IMR-90 (cell line): ENCODE results near the gene COL9A2. TPM values are rescaled to one million over a fixed set of nuclear protein-coding genes. Genes with fewer than 3 reads are reported as not detected.

Experiments
- ATAC-seq: fragments of 200-7000 bp; cut with Tn5 transposase; 2 replicates; pipeline ENCODE4 v1.9.1; 2020; ENCODE audit warnings: low read depth, mild to moderate bottlenecking, moderate library complexity
- BruUV-seq: library from RNA; stranded (reverse); fragments of 400-500 nt; replicated peaks from 2 replicates; lab custom pipeline; 2021; lab: Mats Ljungman, UMichigan
- CTCF ChIA-PET: fragments of 300-600 bp; formaldehyde crosslinking; extraction: SDS; loops from one replicate; lab custom pipeline; 2021; ENCODE audit warnings: antibody characterized with exemption; lab: Yijun Ruan, JAX
- POLR2A ChIA-PET: fragments of 300-600 bp; sonication (Branson Sonifier 250); formaldehyde crosslinking; loops from one replicate; lab custom pipeline; 2022; ENCODE audit warnings: antibody characterized with exemption; ENCODE audit not compliant: unreplicated experiment; lab: Charles Lee
- DNase-seq: peaks from one replicate; pipeline ENCODE4 v3.0.0; 2013
- H2AFZ ChIP-seq: replicated peaks from 2 replicates; pipeline ENCODE3; 2013; ENCODE audit warnings: low read length, mild to moderate bottlenecking; ENCODE audit not compliant: poor library complexity
- H2AK5ac ChIP-seq: 2 replicates; pipeline ENCODE4 v1.6.1; 2013; ENCODE audit warnings: low read depth, low read length, inconsistent platforms
- H2AK9ac ChIP-seq: replicated peaks from 2 replicates; pipeline ENCODE3; 2013; ENCODE audit warnings: mild to moderate bottlenecking, low read depth, low read length, moderate library complexity; ENCODE audit not compliant: poor library complexity
- H2BK120ac ChIP-seq: 2 replicates; pipeline ENCODE4 v1.6.1; 2013; ENCODE audit warnings: low read depth, low read length, inconsistent platforms
- H2BK15ac ChIP-seq: 3 replicates; pipeline ENCODE4 v1.6.1; 2013; ENCODE audit warnings: low read depth, low read length, inconsistent platforms
- H2BK20ac ChIP-seq: 2 replicates; pipeline ENCODE4 v1.6.1; 2013; ENCODE audit warnings: low read depth, mild to moderate bottlenecking, inconsistent platforms, low read length, moderate library complexity
- H2BK5ac ChIP-seq: 2 replicates; pipeline ENCODE4 v1.6.1; 2013; ENCODE audit warnings: mild to moderate bottlenecking, low read depth, low read length, inconsistent platforms; ENCODE audit not compliant: poor library complexity, severe bottlenecking
- H3K14ac ChIP-seq: replicated peaks from 2 replicates; pipeline ENCODE4 v1.6.1; 2013; ENCODE audit warnings: low read depth, low read length, inconsistent platforms
- H3K18ac ChIP-seq: 2 replicates; pipeline ENCODE4 v1.6.1; 2013; ENCODE audit warnings: low read depth, low read length, control low read depth
- H3K23ac ChIP-seq: 2 replicates; pipeline ENCODE4 v1.6.1; 2013; ENCODE audit warnings: low read depth, low read length, inconsistent platforms
- H3K27ac ChIP-seq: 2 replicates; pipeline ENCODE4 v1.5.1; 2013; ENCODE audit warnings: mild to moderate bottlenecking, control low read depth, low read length; ENCODE audit not compliant: insufficient read depth
- H3K27me3 ChIP-seq: 2 replicates; pipeline ENCODE4 v1.6.1; 2013; ENCODE audit warnings: low read length; ENCODE audit not compliant: control insufficient read depth, insufficient read depth
- H3K36me3 ChIP-seq: 2 replicates; pipeline ENCODE4 v1.6.1; 2013; ENCODE audit warnings: low read length, mixed read lengths; ENCODE audit not compliant: control insufficient read depth, insufficient read depth
- H3K4ac ChIP-seq: 2 replicates; pipeline ENCODE4 v1.6.1; 2013; ENCODE audit warnings: low read depth, low read length, inconsistent platforms
- H3K4me1 ChIP-seq: 2 replicates; pipeline ENCODE4 v1.6.1; 2013; ENCODE audit warnings: low read length, mixed read lengths; ENCODE audit not compliant: control insufficient read depth, insufficient read depth
- H3K4me2 ChIP-seq: 2 replicates; pipeline ENCODE4 v1.6.1; 2013; ENCODE audit warnings: low read depth, mild to moderate bottlenecking, control low read depth, low read length, moderate library complexity
- H3K4me3 ChIP-seq: 2 replicates; pipeline ENCODE4 v1.5.1; 2013; ENCODE audit warnings: low read depth, mild to moderate bottlenecking, control low read depth, low read length, moderate library complexity; ENCODE audit not compliant: insufficient read depth
- H3K56ac ChIP-seq: 2 replicates; pipeline ENCODE4 v1.6.1; 2013; ENCODE audit warnings: low read length, inconsistent platforms; ENCODE audit not compliant: insufficient read depth; ENCODE audit errors: extremely low read depth
- H3K79me1 ChIP-seq, 2 experiments: 2 replicates each; pipeline ENCODE4 v1.6.1; 2013; ENCODE audit warnings: low read length in 2 of 2, inconsistent platforms in 1 of 2, low read depth in 1 of 2
- H3K9ac ChIP-seq: 2 replicates; pipeline ENCODE4 v1.6.1; 2013; ENCODE audit warnings: low read depth, low read length, control low read depth
- H3K9me1 ChIP-seq: 2 replicates; pipeline ENCODE4 v1.6.1; 2013; ENCODE audit warnings: low read length, inconsistent platforms; ENCODE audit not compliant: insufficient read depth
- H3K9me3 ChIP-seq: 2 replicates; pipeline ENCODE4 v1.6.1; 2013; ENCODE audit warnings: low read length; ENCODE audit not compliant: control insufficient read depth, insufficient read depth
- H4K20me1 ChIP-seq: 2 replicates; pipeline ENCODE4 v1.6.1; 2013; ENCODE audit warnings: low read length, inconsistent platforms; ENCODE audit not compliant: insufficient read depth
- H4K5ac ChIP-seq: 2 replicates; pipeline ENCODE4 v1.6.1; 2013; ENCODE audit warnings: mild to moderate bottlenecking, low read depth, low read length, control low read depth
- H4K8ac ChIP-seq, 2 experiments: 2 replicates each; pipeline ENCODE4 v1.6.1; 2013; ENCODE audit warnings: low read depth in 2 of 2, low read length in 2 of 2, control low read depth in 1 of 2, inconsistent platforms in 1 of 2
- H4K91ac ChIP-seq: 2 replicates; pipeline ENCODE4 v1.6.1; 2013; ENCODE audit warnings: low read depth, low read length, inconsistent platforms; ENCODE audit not compliant: insufficient read depth
- BHLHE40 ChIP-seq: fragments of 150-350 bp; IDR thresholded peaks from 2 replicates; pipeline ENCODE4 v1.6.1; 2016; ENCODE audit warnings: mild to moderate bottlenecking, low read depth, low read length
- CEBPB ChIP-seq: IDR thresholded peaks from 2 replicates; pipeline ENCODE4 v1.6.1; 2012; ENCODE audit warnings: low read depth, low read length, improper control_type of control experiment
- CHD1 ChIP-seq: IDR thresholded peaks from 2 replicates; pipeline ENCODE4 v1.6.1; 2012; ENCODE audit warnings: low read depth, low read length, improper control_type of control experiment
- FOS ChIP-seq: fragments of 150-350 bp; IDR thresholded peaks from 2 replicates; pipeline ENCODE4 v1.6.1; 2016; ENCODE audit warnings: low read depth, low read length
- MAFK ChIP-seq: IDR thresholded peaks from 2 replicates; pipeline ENCODE4 v1.6.1; 2012; ENCODE audit warnings: low read depth, low read length, improper control_type of control experiment
- MAZ ChIP-seq: IDR thresholded peaks from 2 replicates; pipeline ENCODE4 v1.6.1; 2012; ENCODE audit warnings: low read depth, mild to moderate bottlenecking, low read length, improper control_type of control experiment, moderate library complexity, borderline replicate concordance
- MXI1 ChIP-seq: IDR thresholded peaks from 2 replicates; pipeline ENCODE4 v1.6.1; 2012; ENCODE audit warnings: low read depth, mild to moderate bottlenecking, low read length, moderate library complexity, borderline replicate concordance
- NFE2L2 ChIP-seq: fragments of 150-350 bp; IDR thresholded peaks from 2 replicates; pipeline ENCODE4 v1.6.1; 2016; ENCODE audit warnings: low read depth, mild to moderate bottlenecking, low read length
- POLR2A ChIP-seq: IDR thresholded peaks from 2 replicates; pipeline ENCODE4 v1.6.1; 2012; ENCODE audit warnings: mild to moderate bottlenecking, low read depth, low read length
- RAD21 ChIP-seq: IDR thresholded peaks from 2 replicates; pipeline ENCODE4 v1.6.1; 2012; ENCODE audit warnings: low read length, improper control_type of control experiment
- RCOR1 ChIP-seq: IDR thresholded peaks from 2 replicates; pipeline ENCODE4 v1.6.1; 2012; ENCODE audit warnings: mild to moderate bottlenecking, low read length, improper control_type of control experiment; ENCODE audit not compliant: insufficient replicate concordance
- RFX5 ChIP-seq: IDR thresholded peaks from 2 replicates; pipeline ENCODE4 v1.8.0; 2012; ENCODE audit warnings: low read depth, mild to moderate bottlenecking, low read length, moderate library complexity
- SMC3 ChIP-seq: fragments of 150-350 bp; IDR thresholded peaks from 2 replicates; pipeline ENCODE4 v1.6.1; 2016; ENCODE audit warnings: low read depth, mild to moderate bottlenecking, antibody characterized with exemption, low read length, moderate library complexity
- WGBS, 2 experiments: methylation state at CpG; one replicate each; pipeline versions ENCODE4 v1.1.5 to v1.1.7; 2013; ENCODE audit warnings: missing lambda C conversion rate in 2 of 2; ENCODE audit not compliant: insufficient read length in 1 of 2; ENCODE audit errors: extremely low coverage in 2 of 2; 5-methylcytosine and 5-hydroxymethylcytosine counted together
- dilution Hi-C: fragments of 300-500 bp; cut with HindIII; formaldehyde crosslinking; loops from one replicate; pipeline ENCODE4 v1.14.3; 2018; ENCODE audit warnings: low sequenced_read_pairs; ENCODE audit not compliant: unreplicated experiment
- in situ Hi-C: fragments of 300-500 bp; cut with MboI; formaldehyde crosslinking; loops from 3 replicates; pipeline ENCODE4 v1.14.3; 2019; ENCODE audit warnings: low sequenced_read_pairs, inconsistent platforms, mixed read lengths
- intact Hi-C: fragments of 100-400 bp; cut with micrococcal nuclease; formaldehyde crosslinking; loops from 2 replicates; pipeline ENCODE4 v1.10.0; 2022
- polyA plus RNA-seq, 3 experiments: library from polyadenylated mRNA; depleted of rRNA; stranded (reverse); fragments of >200 nt; gene quantifications; 2 replicates each; pipeline ENCODE4 v1.2.3, GENCODE V29; 2012; ENCODE audit warnings: low replicate concordance in 1 of 3
- total RNA-seq: library from RNA; depleted of rRNA; stranded (reverse); fragments of >200 nt; gene quantifications from 2 replicates; pipeline ENCODE4 v1.2.3, GENCODE V29; 2012
- TF ChIP-seq, protein P1 (sequence below): conservative IDR thresholded peaks from 2 replicates; pipeline ENCODE4 v1.5.1; 2012; ENCODE audit warnings: mild to moderate bottlenecking, low read depth, low read length, improper control_type of control experiment
- TF ChIP-seq, protein P2 (sequence below): fragments of 150-350 bp; IDR thresholded peaks from 2 replicates; pipeline ENCODE4 v1.6.1; 2016; ENCODE audit warnings: low read depth, mild to moderate bottlenecking, low read length, moderate library complexity, borderline replicate concordance
- TF ChIP-seq, protein P3 (sequence below): fragments of 150-350 bp; IDR thresholded peaks from 2 replicates; pipeline ENCODE4 v1.6.1; 2017; ENCODE audit warnings: mild to moderate bottlenecking, antibody characterized with exemption, low read length, low read depth

The COL9A2 gene
- total and polyA plus RNA-seq, 2 of the 4 experiments (the other 2 are of a cell fraction): 0.90 to 1.6 TPM

DNA sequence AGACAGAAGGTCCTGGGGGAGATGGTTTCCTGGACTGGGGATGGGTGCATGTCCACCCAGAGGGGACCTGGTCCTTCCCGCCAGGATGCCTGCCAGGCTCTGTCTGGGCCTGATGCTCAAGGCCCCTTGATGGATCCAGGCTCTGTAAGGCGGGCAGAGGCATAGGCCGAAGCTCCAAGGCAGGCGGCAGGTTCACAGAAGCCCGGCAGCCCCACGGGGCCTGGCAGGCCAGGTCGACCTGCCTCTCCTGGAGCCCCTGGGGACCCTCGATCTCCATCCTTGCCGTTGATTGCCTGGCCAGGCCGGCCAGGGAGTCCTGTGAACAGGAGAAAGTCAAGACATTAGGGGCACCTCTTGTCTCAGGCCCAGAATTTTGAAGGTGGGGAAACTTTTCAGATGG lies 16.0 kb downstream of the COL9A2 start:
- no peaks in the 10 kb centered on the region for H3K4me1 ChIP-seq
- no peak overlapping the region for H3K56ac ChIP-seq
- H4K5ac ChIP-seq: no peak overlapping the region
- no peaks in the 10 kb centered on the region for H4K20me1 ChIP-seq
- H2BK20ac ChIP-seq: no peak overlapping the region
- H3K9me3 ChIP-seq: no peaks in the 10 kb centered on the region
- no peaks in the 10 kb centered on the region for H3K36me3 ChIP-seq
- ATAC-seq (no peak), DNase-seq (no peak)
- no peak overlapping the region for H2AFZ ChIP-seq
- H2AK5ac ChIP-seq: no peak overlapping the region
- no TSS peak for BruUV-seq
- H3K79me1 ChIP-seq: no peaks in the 10 kb centered on the region
- no peaks in the 10 kb centered on the region; the same call in 1 of the 2 replicates for H3K27me3 ChIP-seq
- no peak overlapping the region for H3K4ac ChIP-seq
- intact Hi-C loops (no loop called here), dilution Hi-C loops (no loop called here), in situ Hi-C loops (no loop called here)
- TF ChIP-seq CHD1 (no peak), RCOR1 (no peak), SMC3 (no peak), RFX5 (no peak), POLR2A (no peak), MAFK (no peak), FOS (no peak), MAZ (no peak), NFE2L2 (no peak), RAD21 (no peak), MXI1 (no peak), CEBPB (no peak), BHLHE40 (no peak)
- TF ChIP-seq, protein P1, sequence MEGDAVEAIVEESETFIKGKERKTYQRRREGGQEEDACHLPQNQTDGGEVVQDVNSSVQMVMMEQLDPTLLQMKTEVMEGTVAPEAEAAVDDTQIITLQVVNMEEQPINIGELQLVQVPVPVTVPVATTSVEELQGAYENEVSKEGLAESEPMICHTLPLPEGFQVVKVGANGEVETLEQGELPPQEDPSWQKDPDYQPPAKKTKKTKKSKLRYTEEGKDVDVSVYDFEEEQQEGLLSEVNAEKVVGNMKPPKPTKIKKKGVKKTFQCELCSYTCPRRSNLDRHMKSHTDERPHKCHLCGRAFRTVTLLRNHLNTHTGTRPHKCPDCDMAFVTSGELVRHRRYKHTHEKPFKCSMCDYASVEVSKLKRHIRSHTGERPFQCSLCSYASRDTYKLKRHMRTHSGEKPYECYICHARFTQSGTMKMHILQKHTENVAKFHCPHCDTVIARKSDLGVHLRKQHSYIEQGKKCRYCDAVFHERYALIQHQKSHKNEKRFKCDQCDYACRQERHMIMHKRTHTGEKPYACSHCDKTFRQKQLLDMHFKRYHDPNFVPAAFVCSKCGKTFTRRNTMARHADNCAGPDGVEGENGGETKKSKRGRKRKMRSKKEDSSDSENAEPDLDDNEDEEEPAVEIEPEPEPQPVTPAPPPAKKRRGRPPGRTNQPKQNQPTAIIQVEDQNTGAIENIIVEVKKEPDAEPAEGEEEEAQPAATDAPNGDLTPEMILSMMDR: no peak
- TF ChIP-seq, protein P2, sequence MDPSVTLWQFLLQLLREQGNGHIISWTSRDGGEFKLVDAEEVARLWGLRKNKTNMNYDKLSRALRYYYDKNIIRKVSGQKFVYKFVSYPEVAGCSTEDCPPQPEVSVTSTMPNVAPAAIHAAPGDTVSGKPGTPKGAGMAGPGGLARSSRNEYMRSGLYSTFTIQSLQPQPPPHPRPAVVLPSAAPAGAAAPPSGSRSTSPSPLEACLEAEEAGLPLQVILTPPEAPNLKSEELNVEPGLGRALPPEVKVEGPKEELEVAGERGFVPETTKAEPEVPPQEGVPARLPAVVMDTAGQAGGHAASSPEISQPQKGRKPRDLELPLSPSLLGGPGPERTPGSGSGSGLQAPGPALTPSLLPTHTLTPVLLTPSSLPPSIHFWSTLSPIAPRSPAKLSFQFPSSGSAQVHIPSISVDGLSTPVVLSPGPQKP: no peak
- TF ChIP-seq, protein P3, sequence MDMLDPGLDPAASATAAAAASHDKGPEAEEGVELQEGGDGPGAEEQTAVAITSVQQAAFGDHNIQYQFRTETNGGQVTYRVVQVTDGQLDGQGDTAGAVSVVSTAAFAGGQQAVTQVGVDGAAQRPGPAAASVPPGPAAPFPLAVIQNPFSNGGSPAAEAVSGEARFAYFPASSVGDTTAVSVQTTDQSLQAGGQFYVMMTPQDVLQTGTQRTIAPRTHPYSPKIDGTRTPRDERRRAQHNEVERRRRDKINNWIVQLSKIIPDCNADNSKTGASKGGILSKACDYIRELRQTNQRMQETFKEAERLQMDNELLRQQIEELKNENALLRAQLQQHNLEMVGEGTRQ: no peak
- H2BK15ac ChIP-seq: no peak overlapping the region
- 93% methylated on average over 3 of the region's 10 CpGs; no CpG with 5 or more reads in 1 of the 2 experiments for WGBS, 2 experiments
- ChIA-PET CTCF (no interaction called here), POLR2A (interaction anchor here (0.7 kb wide), 1 partner anchor 14 kb away, joined by 3 read pairs; no protein-coding TSS in a partner anchor)
- H3K18ac ChIP-seq: no peak overlapping the region
- H3K23ac ChIP-seq: no peak overlapping the region
- no peak overlapping the region for H4K91ac ChIP-seq
- H3K4me2 ChIP-seq: no peak overlapping the region
- H2BK120ac ChIP-seq: no peak overlapping the region
- H4K8ac ChIP-seq: no peak overlapping the region
- H2AK9ac ChIP-seq: peak overlapping the region; percentile 67
- no peaks in the 10 kb centered on the region for H3K9me1 ChIP-seq
- H3K14ac ChIP-seq: no peak overlapping the region
- no peak overlapping the region for H3K4me3 ChIP-seq
- no peak overlapping the region for H3K27ac ChIP-seq
- no peak overlapping the region for H2BK5ac ChIP-seq
- H3K9ac ChIP-seq: no peak overlapping the region
